K562 treated with DMSO at 1 percent for 12 hours (cell line): Measurements from ENCODE around the gene URM1. TPM values are rescaled to one million over a fixed set of nuclear protein-coding genes. Genes with fewer than 3 reads are reported as not detected.

Experiments
- total RNA-seq: library from RNA; unstranded; fragments of 300-600 nt; gene quantifications from 2 replicates; pipeline ENCODE4 v1.2.3, GENCODE V29; 2022; ENCODE audit not compliant: insufficient read depth

URM1 gene
- 44.2 and 44.6 TPM in 2 replicates for total RNA-seq

GRCh38 chr9:128370752-128371629 lies at the start of gene URM1:
TSS of gene URM1 (plus strand) at chr9:128371374. CDS start at chr9:128371381, 7 bp downstream.

GRCh38 chr9:128322404-128323211 lies 48.6 kb upstream of the URM1 start, which contains the start of the genes COQ4 and TRUB2:
TSS of gene COQ4 (plus strand) at chr9:128322839. CDS start at chr9:128322859, 20 bp downstream.
TSS of gene TRUB2 (minus strand) at chr9:128322447. CDS start at chr9:128322408, 39 bp downstream.

GRCh38 chr9:128339761-128340690 lies 31.1 kb upstream of the URM1 start, which contains the start of gene SLC27A4:
TSS of gene SLC27A4 (plus strand) at chr9:128340527. CDS start at chr9:128343133, 2,606 bp downstream.

GRCh38 chr9:128420651-128421481 lies 49.7 kb downstream of the URM1 start, which contains the start of gene CERCAM:
TSS of gene CERCAM (plus strand) at chr9:128420857. CDS start at chr9:128420878, 21 bp downstream.

Other genes starting within 250 kb of the URM1 start
- gene PTGES2, start 243.6 kb upstream of the URM1 start, total RNA-seq = 40.1 and 46.2 TPM in 2 replicates
- not detected in 2 replicates for gene LCN2, start 221.9 kb upstream of the URM1 start, total RNA-seq
- 353 and 489 TPM in 2 replicates for gene BBLN, start 211.1 kb upstream of the URM1 start, total RNA-seq
- gene CIZ1, start 179.8 kb upstream of the URM1 start, total RNA-seq = 280 and 443 TPM in 2 replicates
- gene DNM1, start 168.0 kb upstream of the URM1 start, total RNA-seq = 15.4 and 46.4 TPM in 2 replicates
- gene GOLGA2, start 95.4 kb upstream of the URM1 start, total RNA-seq = 63.8 and 131 TPM in 2 replicates
- 143 and 182 TPM in 2 replicates for gene SWI5, start 95.1 kb upstream of the URM1 start, total RNA-seq
- gene TRUB2, start 48.9 kb upstream of the URM1 start, total RNA-seq = 32.1 and 33.5 TPM in 2 replicates
- 120 and 127 TPM in 2 replicates for gene COQ4, start 48.5 kb upstream of the URM1 start, total RNA-seq
- 16.0 and 24.8 TPM in 2 replicates for gene SLC27A4, start 30.8 kb upstream of the URM1 start, total RNA-seq
- 25.4 and 31.5 TPM in 2 replicates for gene CERCAM, start 49.5 kb downstream of the URM1 start, total RNA-seq
- 23.9 and 63.3 TPM in 2 replicates for gene ODF2, start 84.6 kb downstream of the URM1 start, total RNA-seq
- gene GLE1, start 133.3 kb downstream of the URM1 start, total RNA-seq = 23.6 and 45.0 TPM in 2 replicates
- gene SPTAN1, start 181.2 kb downstream of the URM1 start, total RNA-seq = 32.7 and 58.2 TPM in 2 replicates